ENCODE results near the gene FYTTD1.

DNA sequence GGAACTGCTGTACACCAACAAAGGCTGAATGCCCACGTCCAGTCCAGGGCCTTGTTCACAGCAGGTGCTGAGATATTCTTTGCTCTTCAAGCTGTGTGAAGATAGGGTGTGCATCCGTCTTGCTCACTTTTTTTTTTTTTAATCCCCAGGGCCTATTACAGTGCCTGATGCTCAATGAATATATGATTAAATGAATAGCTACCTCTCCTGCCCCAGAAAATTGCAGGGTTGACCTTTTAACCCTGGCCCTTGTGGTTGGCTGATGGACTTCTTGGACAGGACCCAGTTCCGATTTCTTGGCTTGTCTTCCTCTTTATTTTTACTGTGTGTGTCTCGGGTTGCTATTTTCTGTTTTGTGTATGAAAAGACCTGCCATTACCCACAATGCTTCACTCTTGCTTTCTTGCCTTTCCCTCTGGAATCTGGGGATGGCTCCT, 2.9 kb upstream of the FYTTD1 start:
- TF ChIP-seq, protein P1, sequence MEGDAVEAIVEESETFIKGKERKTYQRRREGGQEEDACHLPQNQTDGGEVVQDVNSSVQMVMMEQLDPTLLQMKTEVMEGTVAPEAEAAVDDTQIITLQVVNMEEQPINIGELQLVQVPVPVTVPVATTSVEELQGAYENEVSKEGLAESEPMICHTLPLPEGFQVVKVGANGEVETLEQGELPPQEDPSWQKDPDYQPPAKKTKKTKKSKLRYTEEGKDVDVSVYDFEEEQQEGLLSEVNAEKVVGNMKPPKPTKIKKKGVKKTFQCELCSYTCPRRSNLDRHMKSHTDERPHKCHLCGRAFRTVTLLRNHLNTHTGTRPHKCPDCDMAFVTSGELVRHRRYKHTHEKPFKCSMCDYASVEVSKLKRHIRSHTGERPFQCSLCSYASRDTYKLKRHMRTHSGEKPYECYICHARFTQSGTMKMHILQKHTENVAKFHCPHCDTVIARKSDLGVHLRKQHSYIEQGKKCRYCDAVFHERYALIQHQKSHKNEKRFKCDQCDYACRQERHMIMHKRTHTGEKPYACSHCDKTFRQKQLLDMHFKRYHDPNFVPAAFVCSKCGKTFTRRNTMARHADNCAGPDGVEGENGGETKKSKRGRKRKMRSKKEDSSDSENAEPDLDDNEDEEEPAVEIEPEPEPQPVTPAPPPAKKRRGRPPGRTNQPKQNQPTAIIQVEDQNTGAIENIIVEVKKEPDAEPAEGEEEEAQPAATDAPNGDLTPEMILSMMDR (IDR thresholded peaks at IDR 0.05; ENCODE audit: insufficient read depth, low read length) = no peak
- TF ChIP-seq POLR2AphosphoS5 (IDR thresholded peaks at IDR 0.05; ENCODE audit: low read depth) = no peak
